Panc1 (cell line): ENCODE data around the gene FGF21. TPM values are rescaled to one million over a fixed set of nuclear protein-coding genes. Genes with fewer than 3 reads are reported as not detected.
"Not testable (repeated sequence)": the region's sequence is repeated elsewhere in the genome, so short reads cannot be mapped to it uniquely, and the experiment has no call there.

Experiments used
- ATAC-seq: fragments of 200-7000 bp; cut with Tn5 transposase; 2 replicates; pipeline ENCODE4 v1.9.1; 2020; ENCODE audit warnings: mild to moderate bottlenecking, moderate library complexity
- BruUV-seq: library from RNA; stranded (reverse); fragments of 400-500 nt; replicated peaks from 2 replicates; lab custom pipeline; 2021; lab: Mats Ljungman, UMichigan
- CTCF ChIA-PET: fragments of 300-600 bp; sonication (Branson Sonifier 250); formaldehyde crosslinking; loops from one replicate; lab custom pipeline; 2022; ENCODE audit warnings: antibody characterized with exemption; lab: Charles Lee
- POLR2A ChIA-PET: fragments of 300-600 bp; sonication (Branson Sonifier 250); formaldehyde crosslinking; loops from one replicate; lab custom pipeline; 2022; ENCODE audit warnings: antibody characterized with exemption; lab: Charles Lee
- DNase-seq: peaks from one replicate; pipeline ENCODE4 v3.0.0-alpha.2; 2010; ENCODE audit warnings: low read depth, low spot score
- H3K27ac ChIP-seq: 2 replicates; pipeline ENCODE4 v1.5.1; 2011; ENCODE audit warnings: mild to moderate bottlenecking, low read length, inconsistent platforms
- H3K27me3 ChIP-seq: fragments of 200-500 bp; sonication (Bioruptor generic); 2 replicates; pipeline ENCODE4 v1.6.0; 2014; ENCODE audit warnings: low read length, inconsistent platforms; ENCODE audit not compliant: control insufficient read depth, insufficient read depth
- H3K36me3 ChIP-seq: fragments of 200-500 bp; sonication (Bioruptor generic); 2 replicates; pipeline ENCODE4 v1.5.1; 2014; ENCODE audit warnings: inconsistent platforms, mild to moderate bottlenecking, low read length, moderate library complexity; ENCODE audit not compliant: control insufficient read depth, insufficient read depth
- H3K4me1 ChIP-seq: 2 replicates; pipeline ENCODE4 v1.5.1; 2011; ENCODE audit warnings: inconsistent platforms, mild to moderate bottlenecking, low read length, moderate library complexity; ENCODE audit not compliant: control insufficient read depth, insufficient read depth
- H3K4me3 ChIP-seq, 2 experiments: 2 replicates each; pipeline ENCODE4 v1.5.1; 2011 to 2012; ENCODE audit warnings: low read depth in 2 of 2, low read length in 2 of 2, mild to moderate bottlenecking in 2 of 2, inconsistent platforms in 1 of 2, moderate library complexity in 1 of 2
- H3K9me3 ChIP-seq: fragments of 200-500 bp; sonication (Bioruptor generic); 2 replicates; pipeline ENCODE4 v1.5.1; 2014; ENCODE audit warnings: low read depth, mild to moderate bottlenecking, inconsistent platforms, low read length, moderate library complexity; ENCODE audit not compliant: control insufficient read depth, insufficient read depth
- POLR2AphosphoS5 ChIP-seq: IDR thresholded peaks from 2 replicates; pipeline ENCODE4 v1.6.1; 2012; ENCODE audit warnings: mild to moderate bottlenecking, low read depth, low read length, moderate library complexity
- REST ChIP-seq, 2 experiments: IDR thresholded peaks; 2 replicates each; pipeline ENCODE4 v1.6.1; 2011 to 2012; ENCODE audit warnings: low read depth in 2 of 2, control low read depth in 1 of 2, low read length in 1 of 2, mild to moderate bottlenecking in 1 of 2, moderate library complexity in 1 of 2; ENCODE audit not compliant: insufficient read depth in 1 of 2
- SIN3A ChIP-seq: IDR thresholded peaks from 2 replicates; pipeline ENCODE4 v1.6.1; 2012; ENCODE audit warnings: low read depth, mild to moderate bottlenecking, low read length, moderate library complexity, borderline replicate concordance; ENCODE audit not compliant: insufficient read depth
- TCF7L2 ChIP-seq: IDR thresholded peaks from 2 replicates; pipeline ENCODE4 v1.6.1; 2011; ENCODE audit warnings: mild to moderate bottlenecking, low read depth, low read length, inconsistent platforms
- in situ Hi-C: cut with HindIII; loops from 2 replicates; pipeline ENCODE4 v1.10.0; 2016; ENCODE audit warnings: low sequenced_read_pairs, low pct_unique_long_range_greater_than_20kb
- intact Hi-C: fragments of 100-400 bp; cut with micrococcal nuclease; formaldehyde crosslinking; loops from one replicate; pipeline ENCODE4 v1.10.0; 2022; ENCODE audit not compliant: unreplicated experiment
- total RNA-seq: library from RNA; stranded (reverse); gene quantifications from one replicate; pipeline ENCODE4 v1.2.1, GENCODE V29; 2021; ENCODE audit not compliant: unreplicated experiment
- TF ChIP-seq, protein P1 (sequence below): fragments of 450-650 bp; IDR thresholded peaks from 2 replicates; pipeline ENCODE4 v1.5.1; 2017; ENCODE audit warnings: mild to moderate bottlenecking

Gene FGF21
- total RNA-seq, 1 experiment from 2014 or later = not detected

- in situ Hi-C loops = no loop called here
- H3K27me3 ChIP-seq = no peaks in the 10 kb centered on the region
- POLR2A ChIA-PET = interaction anchor here (0.6 kb wide), 1 partner anchor 70 kb away, joined by 5 read pairs; no protein-coding TSS in a partner anchor
- no peaks in the 10 kb centered on the region for H3K4me1 ChIP-seq
- CTCF ChIA-PET = interaction anchor here (1.0 kb wide), 1 partner anchor 139 kb away, joined by 4 read pairs; the partner anchor contains the start of gene CA11
- no peaks in the 10 kb centered on the region for H3K9me3 ChIP-seq
- ATAC-seq (no peak), DNase-seq (no peak)
- intact Hi-C loops = loop anchor here (10.0 kb wide), 1 partner anchor 190 kb away; no protein-coding TSS in a partner anchor
- no peak for TF ChIP-seq TCF7L2
- no TSS peak for BruUV-seq
- H3K4me3 ChIP-seq = no peak overlapping the region
- H3K36me3 ChIP-seq = no peaks in the 10 kb centered on the region
- no peak overlapping the region for H3K27ac ChIP-seq
Measured at GRCh38 chr19:48784527-48784926, 29.2 kb downstream of the FGF21 start.

GRCh38 chr19:48786422-48786821 is 31.1 kb downstream of the FGF21 start:
- H3K4me3 ChIP-seq, H3K27ac ChIP-seq, CTCF ChIA-PET, H3K9me3 ChIP-seq, H3K36me3 ChIP-seq, ATAC-seq, H3K27me3 ChIP-seq, DNase-seq, POLR2A ChIA-PET, H3K4me1 ChIP-seq, BruUV-seq, in situ Hi-C loops: not testable (repeated sequence)
- intact Hi-C loops = loop anchor here (10.0 kb wide), 1 partner anchor 188 kb away; no protein-coding TSS in a partner anchor

DNA sequence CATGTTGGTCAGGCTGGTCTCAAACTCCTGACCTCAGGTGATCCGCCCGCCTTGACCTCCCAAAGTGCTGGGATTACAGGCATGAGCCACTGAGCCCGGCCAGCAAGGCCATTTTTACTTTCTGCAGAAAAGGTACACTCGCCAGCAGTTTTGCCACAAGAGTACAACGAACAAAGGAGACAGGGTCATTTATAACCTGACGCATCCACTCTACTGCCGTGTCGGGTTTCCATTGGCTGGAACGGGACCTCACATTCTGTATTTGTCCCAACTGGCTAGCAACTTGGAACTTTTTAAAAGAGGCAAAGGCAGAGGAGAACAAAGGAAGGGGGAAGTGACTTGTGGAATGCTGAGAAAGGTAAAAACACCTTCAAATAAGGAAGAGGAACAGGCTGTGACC is 32.0 kb downstream of the FGF21 start:
- H3K9me3 ChIP-seq, H3K4me1 ChIP-seq, BruUV-seq, H3K36me3 ChIP-seq, DNase-seq, H3K27ac ChIP-seq, H3K4me3 ChIP-seq, in situ Hi-C loops, H3K27me3 ChIP-seq, ATAC-seq, POLR2A ChIA-PET: not testable (repeated sequence)
- CTCF ChIA-PET = interaction anchor here (0.6 kb wide), 1 partner anchor 11 kb away, joined by 3 read pairs; no protein-coding TSS in a partner anchor
- intact Hi-C loops = loop anchor here (10.0 kb wide), 1 partner anchor 187 kb away; no protein-coding TSS in a partner anchor

DNA sequence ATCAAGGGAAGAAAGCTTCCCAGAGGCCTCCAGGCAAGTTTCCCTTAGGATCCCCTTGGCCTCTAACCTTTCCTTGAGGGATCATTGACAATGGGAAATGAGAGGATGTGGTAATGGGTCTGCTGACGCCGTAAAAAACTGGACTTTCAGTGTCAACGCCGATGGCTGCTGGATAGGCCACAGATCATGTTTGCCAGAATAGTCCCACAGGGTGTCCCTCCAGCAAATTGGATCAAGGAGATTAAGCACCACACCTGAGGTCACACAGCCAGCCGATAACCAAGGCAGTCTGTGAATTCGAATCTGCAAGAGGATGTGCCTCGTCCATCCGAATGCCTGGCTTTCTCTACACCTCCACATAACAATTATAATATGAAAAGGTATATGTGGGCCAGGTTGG is 37.9 kb downstream of the FGF21 start:
- intact Hi-C loops (no loop called here), in situ Hi-C loops (no loop called here)
- ATAC-seq = no peak
- BruUV-seq = no TSS peak
- no peak overlapping the region for H3K4me3 ChIP-seq
- TF ChIP-seq, protein P1, sequence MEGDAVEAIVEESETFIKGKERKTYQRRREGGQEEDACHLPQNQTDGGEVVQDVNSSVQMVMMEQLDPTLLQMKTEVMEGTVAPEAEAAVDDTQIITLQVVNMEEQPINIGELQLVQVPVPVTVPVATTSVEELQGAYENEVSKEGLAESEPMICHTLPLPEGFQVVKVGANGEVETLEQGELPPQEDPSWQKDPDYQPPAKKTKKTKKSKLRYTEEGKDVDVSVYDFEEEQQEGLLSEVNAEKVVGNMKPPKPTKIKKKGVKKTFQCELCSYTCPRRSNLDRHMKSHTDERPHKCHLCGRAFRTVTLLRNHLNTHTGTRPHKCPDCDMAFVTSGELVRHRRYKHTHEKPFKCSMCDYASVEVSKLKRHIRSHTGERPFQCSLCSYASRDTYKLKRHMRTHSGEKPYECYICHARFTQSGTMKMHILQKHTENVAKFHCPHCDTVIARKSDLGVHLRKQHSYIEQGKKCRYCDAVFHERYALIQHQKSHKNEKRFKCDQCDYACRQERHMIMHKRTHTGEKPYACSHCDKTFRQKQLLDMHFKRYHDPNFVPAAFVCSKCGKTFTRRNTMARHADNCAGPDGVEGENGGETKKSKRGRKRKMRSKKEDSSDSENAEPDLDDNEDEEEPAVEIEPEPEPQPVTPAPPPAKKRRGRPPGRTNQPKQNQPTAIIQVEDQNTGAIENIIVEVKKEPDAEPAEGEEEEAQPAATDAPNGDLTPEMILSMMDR = no peak
- no peak for TF ChIP-seq SIN3A
- no peak for TF ChIP-seq POLR2AphosphoS5
- no peak for TF ChIP-seq TCF7L2
- TF ChIP-seq REST (IDR thresholded peaks at IDR 0.05; ENCODE audit: insufficient read depth in 1 of 2, low read depth in 2 of 2, low read length in 1 of 2) = no peak
- POLR2A ChIA-PET = no interaction called here
- H3K27ac ChIP-seq = no peak overlapping the region
- no peaks in the 10 kb centered on the region for H3K4me1 ChIP-seq
- CTCF ChIA-PET = no interaction called here
- no peaks in the 10 kb centered on the region for H3K27me3 ChIP-seq
- H3K9me3 ChIP-seq = no peaks in the 10 kb centered on the region
- no peaks in the 10 kb centered on the region for H3K36me3 ChIP-seq
- no peak for DNase-seq
